GM12874 (cell line): ENCODE results near the gene ZNF888.

Experiments
- CTCF ChIP-seq: IDR thresholded peaks from 2 replicates; pipeline ENCODE4 v1.5.1; 2011; ENCODE audit warnings: low read depth, mild to moderate bottlenecking, control low read depth, low read length, moderate library complexity; ENCODE audit not compliant: insufficient read depth

Gene ZNF888

GRCh38 chr19:52923778-52924593 is 758 bp upstream of the ZNF888 start:
- TF ChIP-seq CTCF = no peak

- TF ChIP-seq CTCF = no peak
These were observed 5.7 kb downstream of the ZNF888 start for GRCh38 chr19:52917531-52917930.

- TF ChIP-seq CTCF = no peak
These were observed 12.6 kb downstream of the ZNF888 start for GRCh38 chr19:52910648-52911047.

GRCh38 chr19:52901842-52902241 is 21.4 kb downstream of the ZNF888 start:
- TF ChIP-seq CTCF = no peak

GRCh38 chr19:52898101-52898500 is 25.1 kb downstream of the ZNF888 start:
- no peak for TF ChIP-seq CTCF

GRCh38 chr19:52897138-52897935 is 25.9 kb downstream of the ZNF888 start, which contains the start of gene ZNF320:
Gene ZNF320, minus strand, starts transcription at chr19:52897635. Its CDS starts 7,380 bp downstream, at chr19:52890255.
- no peak for TF ChIP-seq CTCF

- TF ChIP-seq CTCF = no peak
These were observed 26.6 kb downstream of the ZNF888 start for GRCh38 chr19:52896431-52897137.
